ENCODE results near the gene TIGD3.

The TIGD3 gene

GRCh38 chr11:65354265-65355012, at the start of gene TIGD3:
Gene TIGD3, plus strand, starts transcription at chr11:65354751. Its CDS starts 1,058 bp downstream, at chr11:65355809.
- peak; percentile 95 for DNase-seq

GRCh38 chr11:65305501-65306268, 48.9 kb upstream of the TIGD3 start:
- no peak for DNase-seq

DNA sequence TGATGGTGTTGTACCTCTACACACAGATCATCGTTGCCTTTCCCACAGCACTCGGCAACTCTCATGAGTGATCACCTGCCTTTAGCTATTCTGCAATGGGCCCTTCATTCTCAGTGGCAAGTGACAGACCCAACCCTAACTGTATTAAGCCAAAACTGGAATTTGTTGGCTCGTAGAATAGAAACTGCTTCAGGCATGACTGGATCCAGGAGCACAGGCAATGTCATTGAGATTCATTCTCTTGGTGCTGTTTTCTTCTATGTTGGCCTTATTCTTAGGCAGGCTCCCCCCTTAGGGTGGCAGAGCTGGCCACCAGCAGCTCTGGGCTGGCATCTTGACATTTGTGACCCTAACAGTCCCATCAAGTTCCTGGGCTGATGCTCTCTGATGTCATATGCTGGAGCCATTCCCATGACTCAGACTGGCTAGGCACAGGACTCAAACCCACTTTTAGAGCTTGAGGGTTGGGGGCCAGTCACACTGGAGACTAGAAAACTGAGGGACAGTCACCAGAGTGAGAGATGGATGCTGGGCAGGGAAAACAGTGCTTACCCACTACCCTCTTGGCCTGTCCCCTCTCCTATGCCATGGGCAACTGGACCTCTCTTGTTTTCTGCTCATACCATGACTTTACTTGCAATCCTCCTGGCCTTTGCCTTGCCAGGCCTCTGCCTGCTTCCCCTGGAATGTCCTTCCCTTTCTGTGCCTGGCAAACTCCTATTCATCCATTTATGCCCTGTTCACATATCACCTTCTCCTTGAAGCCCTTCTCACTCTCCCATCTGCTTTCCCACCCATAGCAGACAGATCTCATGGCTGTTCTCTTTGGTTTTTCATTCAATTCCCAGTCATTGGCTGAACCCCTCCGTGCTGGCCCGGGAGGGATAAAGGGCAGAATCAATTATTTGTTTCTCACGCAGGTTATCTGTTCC, 47.0 kb upstream of the TIGD3 start:
- no peak for DNase-seq

- no peak for DNase-seq
Measured at GRCh38 chr11:65308281-65308891, 46.2 kb upstream of the TIGD3 start.

DNA sequence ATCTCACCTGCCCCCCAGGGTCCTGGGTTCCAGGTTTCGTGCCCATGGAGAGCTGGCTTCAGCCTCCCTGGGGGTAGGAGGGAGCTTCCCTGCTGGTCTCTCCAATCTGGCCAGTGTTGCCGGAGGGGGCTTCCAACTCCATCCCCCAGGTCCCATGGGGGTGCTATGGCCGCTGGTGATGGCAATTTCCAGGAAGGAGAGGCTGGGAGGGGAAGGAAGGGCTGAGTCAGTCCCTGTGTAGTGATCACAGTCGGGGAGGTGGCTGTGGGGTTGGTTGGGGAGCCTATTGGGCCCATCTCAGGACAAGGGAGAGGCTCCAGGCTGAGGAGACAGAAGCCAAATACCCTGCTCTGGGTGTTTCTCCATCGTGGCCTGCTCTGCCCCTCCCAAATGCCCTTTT, 45.5 kb upstream of the TIGD3 start:
- DNase-seq, result no peak

GRCh38 chr11:65310215-65310614, 44.3 kb upstream of the TIGD3 start:
- DNase-seq, result no peak

- DNase-seq, result no peak
Measured at GRCh38 chr11:65310736-65311135, 43.8 kb upstream of the TIGD3 start.

DNA sequence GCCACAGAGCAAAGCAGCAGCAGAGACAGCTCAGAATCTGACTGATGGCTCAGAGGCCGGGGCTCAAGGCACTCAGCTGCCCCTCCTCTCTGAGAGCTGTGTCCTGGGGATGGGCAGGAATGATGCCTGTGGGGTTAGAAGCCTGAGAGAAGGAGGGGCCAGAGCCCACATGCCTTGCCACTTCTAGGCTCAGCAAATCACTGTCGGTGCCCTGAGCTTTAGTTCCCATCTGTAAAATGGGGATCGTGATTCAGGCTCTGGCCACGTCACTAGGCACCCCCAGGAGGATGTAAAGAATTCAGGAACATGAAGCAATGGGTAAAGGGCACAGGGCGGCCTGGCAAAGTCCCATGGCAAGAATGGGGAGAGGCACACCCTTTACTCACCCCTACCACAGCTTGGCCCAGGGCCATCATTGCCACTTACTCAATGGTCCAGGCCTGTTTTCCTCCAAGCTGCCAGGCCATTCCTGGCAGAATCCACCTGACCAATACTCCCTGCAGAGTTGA, 43.3 kb upstream of the TIGD3 start:
- no peak for DNase-seq

GRCh38 chr11:65314501-65315203, 39.9 kb upstream of the TIGD3 start, which contains the start of gene CDC42EP2:
Gene CDC42EP2, plus strand, starts transcription at chr11:65314866. Its CDS starts 6,033 bp downstream, at chr11:65320899.
- DNase-seq, result peak; percentile 72

- DNase-seq, result peak; percentile 88
Measured at GRCh38 chr11:65315204-65315865, 39.2 kb upstream of the TIGD3 start.

GRCh38 chr11:65315866-65316226, 38.7 kb upstream of the TIGD3 start:
- DNase-seq, result no peak

- no peak for DNase-seq
Measured at GRCh38 chr11:65316227-65317024, 38.1 kb upstream of the TIGD3 start.

DNA sequence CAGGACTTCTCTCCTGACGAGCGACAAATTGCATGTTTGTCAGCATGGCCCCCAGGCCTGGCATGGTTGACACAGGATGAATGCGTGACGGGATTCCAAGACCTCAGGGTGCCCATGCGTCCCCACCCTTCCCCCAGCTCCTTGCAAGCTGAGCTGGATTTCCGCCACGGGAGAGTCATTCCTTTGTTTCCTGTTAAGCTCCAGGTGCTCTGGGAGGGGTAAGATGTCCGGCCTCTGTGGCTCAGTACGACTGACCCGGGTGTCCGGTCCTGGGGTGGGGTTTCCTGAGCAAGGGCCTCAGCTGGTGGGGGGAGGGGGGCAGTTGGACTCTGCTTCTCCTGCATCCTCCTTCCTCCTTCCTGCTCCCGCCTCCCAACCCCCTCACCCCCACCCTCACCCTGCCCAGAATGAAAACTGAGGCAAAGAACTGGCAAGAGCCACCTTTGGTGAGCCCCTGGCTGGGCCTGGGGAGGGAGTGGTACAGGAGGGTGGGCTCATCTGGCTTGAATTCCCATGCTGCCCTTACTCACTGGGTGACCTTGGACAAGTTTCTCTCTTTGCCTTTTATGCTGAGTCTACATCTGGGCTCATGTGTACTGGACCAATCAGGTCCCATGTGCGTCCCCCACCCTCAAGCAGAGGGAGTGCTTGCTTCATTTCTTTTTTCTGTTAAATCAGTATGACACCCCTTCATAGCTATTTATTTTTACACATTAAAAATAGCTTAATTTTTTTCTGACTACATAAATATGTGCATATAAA, 37.3 kb upstream of the TIGD3 start:
- no peak for DNase-seq

GRCh38 chr11:65320386-65321075, 34.0 kb upstream of the TIGD3 start:
- DNase-seq, result no peak

DNA sequence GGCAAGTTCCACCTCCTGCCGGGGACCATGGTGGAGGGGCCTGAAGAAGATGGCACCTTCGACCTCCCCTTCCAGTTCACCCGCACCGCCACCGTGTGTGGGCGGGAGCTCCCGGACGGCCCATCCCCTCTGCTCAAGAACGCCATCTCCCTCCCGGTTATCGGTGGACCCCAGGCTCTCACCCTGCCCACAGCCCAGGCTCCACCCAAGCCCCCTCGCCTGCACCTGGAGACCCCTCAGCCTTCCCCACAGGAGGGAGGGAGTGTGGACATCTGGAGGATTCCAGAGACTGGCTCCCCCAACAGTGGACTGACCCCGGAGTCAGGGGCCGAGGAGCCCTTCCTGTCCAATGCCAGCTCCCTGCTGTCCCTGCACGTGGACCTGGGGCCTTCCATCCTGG, 33.5 kb upstream of the TIGD3 start:
- no peak for DNase-seq

DNA sequence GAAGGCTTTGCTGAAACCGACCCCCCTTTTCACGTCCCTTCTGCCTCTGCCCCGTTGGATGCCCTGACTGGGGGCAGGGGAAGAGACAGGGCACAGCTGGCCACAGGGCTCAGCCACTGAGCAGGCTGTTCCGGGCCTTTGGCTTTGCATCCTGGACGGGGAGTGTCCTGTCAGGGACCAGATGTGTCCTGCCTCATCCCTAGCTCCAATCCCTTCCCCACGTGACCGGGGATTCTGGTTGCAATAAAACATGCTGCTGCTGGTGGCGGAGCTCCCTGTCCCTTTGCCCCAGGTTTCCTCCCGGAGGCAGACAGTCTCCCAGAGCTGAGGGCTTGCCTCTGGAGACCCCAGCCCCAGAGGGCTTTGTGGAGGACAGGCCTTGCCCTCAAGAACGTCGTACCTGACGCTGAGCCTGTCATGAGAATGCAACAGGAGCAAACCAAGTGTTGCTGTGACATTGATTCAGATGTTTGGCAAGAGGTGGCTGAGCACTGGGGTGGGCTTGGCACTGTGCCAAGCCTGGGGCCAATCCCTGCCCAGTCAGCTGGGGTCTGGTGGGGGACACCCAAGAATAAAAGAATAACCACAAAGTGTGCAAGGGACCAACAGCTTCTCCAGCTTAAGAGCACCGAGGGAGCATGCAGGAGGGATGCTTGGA, 32.6 kb upstream of the TIGD3 start:
- no peak for DNase-seq

GRCh38 chr11:65323813-65324212, 30.7 kb upstream of the TIGD3 start:
- DNase-seq, result no peak

DNA sequence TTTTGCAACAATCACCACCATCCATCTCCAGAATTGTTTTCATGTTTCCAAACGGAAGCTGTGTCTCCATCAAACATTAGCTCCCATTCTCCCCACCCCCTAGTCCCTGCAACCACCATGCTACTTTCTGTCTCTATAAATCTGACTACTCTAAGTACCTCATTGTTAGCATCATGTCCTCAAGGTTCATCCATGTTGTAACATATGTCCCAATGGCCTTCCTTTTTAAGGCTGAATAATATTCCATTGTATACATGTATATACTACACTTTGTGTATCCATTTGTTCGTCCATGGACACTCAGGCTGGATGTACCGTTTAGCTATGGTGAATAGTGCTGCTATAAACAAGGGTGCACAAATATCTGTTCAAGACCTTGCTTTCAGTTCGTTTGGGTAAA, 29.1 kb upstream of the TIGD3 start:
- DNase-seq, result no peak
